KG1 (cell line): ENCODE measurements around the gene FXYD5.

Experiments
- DNase-seq: peaks from one replicate; lab custom pipeline; 2025; lab: John Stamatoyannopoulos, UW

The FXYD5 gene

DNA sequence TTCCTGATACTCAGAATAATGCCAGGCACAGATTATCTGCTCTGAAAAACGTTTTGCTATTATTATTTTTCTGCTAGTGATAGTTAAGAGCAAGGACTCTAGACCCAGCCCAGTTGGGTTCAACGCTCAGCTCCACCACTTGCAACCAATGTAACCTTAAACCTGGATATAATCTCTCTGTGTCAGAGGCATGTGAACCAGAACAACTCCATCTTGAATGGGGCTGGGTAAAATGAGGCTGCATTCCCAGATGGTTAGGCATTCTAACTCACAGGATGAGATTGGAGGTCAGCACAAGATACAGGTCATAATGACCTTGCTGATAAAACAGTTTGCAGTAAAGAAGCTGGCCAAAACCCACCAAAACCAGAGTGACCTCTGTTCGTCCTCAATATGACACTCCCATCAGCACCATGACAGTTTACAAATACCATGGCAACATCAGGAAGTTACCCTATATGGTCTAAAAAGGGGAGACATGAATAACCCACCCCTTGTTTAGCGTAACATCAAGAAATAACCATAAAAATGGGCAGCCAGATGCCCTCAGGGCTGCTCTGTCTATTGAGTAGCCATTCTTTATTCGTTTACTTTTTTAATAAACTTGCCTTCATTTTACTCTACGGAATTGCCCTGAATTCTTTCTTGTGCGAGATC, 60.4 kb downstream of the FXYD5 start:
- DNase-seq: no peak

GRCh38 chr19:35216016-35216832, 61.7 kb downstream of the FXYD5 start:
- no peak for DNase-seq

GRCh38 chr19:35216833-35217648, 62.5 kb downstream of the FXYD5 start:
- DNase-seq: peak; percentile 3

GRCh38 chr19:35217649-35217990, 63.1 kb downstream of the FXYD5 start:
- DNase-seq: no peak

DNA sequence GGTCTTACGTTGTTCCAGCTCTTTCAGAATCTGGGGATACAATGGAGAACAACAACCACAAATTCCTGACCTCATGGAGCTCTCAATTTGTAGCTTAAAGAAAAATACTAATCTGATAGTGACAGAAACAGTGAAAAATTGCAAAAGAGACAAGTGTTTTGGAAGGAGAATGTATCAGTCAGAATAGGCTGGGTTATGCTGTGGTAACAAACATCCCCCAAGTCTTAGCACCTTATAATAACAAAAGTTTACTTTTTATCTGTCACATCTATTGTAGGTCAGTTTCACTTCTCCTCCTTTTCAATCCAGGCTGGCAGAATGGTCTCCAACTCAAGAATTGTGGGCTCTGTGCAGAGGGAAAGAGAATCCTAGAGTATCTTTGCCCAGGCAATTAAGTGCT, 64.5 kb downstream of the FXYD5 start:
- DNase-seq: no peak
